ENCODE results near the gene ZBED3. TPM values are rescaled to one million over a fixed set of nuclear protein-coding genes. Genes with fewer than 3 reads are reported as not detected.

The ZBED3 gene
- total and polyA plus RNA-seq, 2 of the 8 experiments (the other 6 are each of a cell fraction or from before 2014, with no cell fraction given), result 7.9 to 9.4 TPM

DNA sequence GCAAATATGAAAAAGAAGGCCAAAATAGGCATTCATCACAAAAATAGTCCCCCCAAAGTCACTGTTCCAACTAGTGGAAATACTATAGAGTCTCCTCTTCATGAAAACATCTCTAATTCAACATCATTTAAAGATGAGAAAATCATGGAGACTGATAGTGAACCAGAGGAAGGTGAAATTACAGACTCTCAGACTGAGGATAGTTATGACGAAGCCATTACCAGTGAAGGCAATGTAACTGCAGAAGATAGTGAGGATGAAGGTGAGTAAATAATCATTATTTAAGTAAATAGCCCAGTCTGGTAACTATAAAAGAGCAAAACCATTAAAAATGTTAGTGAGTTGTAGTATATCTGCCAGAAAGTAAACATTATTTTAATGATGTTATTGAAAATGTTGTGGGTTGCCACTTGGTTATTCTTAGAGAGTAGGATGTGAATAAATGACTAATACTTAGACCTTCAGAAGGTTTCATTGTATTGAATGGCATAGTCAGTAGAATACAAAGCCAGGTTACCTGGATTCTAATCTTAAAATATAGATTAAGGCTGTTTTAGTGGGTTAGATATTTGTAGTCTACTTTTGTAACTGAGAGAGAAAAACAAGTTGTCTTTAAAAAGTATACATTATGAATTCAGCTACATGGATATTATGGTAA, 40.5 kb downstream of the ZBED3 start:
- H3K23me2 ChIP-seq (ENCODE audit: low read depth, low read length), result no peaks in the 10 kb centered on the region
- 95% methylated on average over 1 of the region's 1 CpG; no CpG with 5 or more reads in 1 of the 2 experiments for WGBS, 2 experiments (ENCODE audit: extremely low coverage in 1 of 2, insufficient coverage in 1 of 2, insufficient read length in 1 of 2, insufficient replicate concordance in 2 of 2, low coverage in 1 of 2, low lambda C conversion rate in 2 of 2, missing lambda C conversion rate in 1 of 2)
- no peak overlapping the region for H3K4me3 ChIP-seq (ENCODE audit: extremely low read depth in 1 of 4, insufficient read depth in 2 of 4, low read depth in 3 of 4, low read length in 4 of 4)
- H3K79me2 ChIP-seq (ENCODE audit: control insufficient read depth in 1 of 2, insufficient read depth in 2 of 2, low read length in 2 of 2), result no peaks in the 10 kb centered on the region
- H3K4me1 ChIP-seq (replicated peaks in 1 of 4; ENCODE audit: control insufficient read depth in 3 of 4, insufficient read depth in 4 of 4, low read length in 3 of 4), result no peaks in the 10 kb centered on the region
- H3K27ac ChIP-seq (ENCODE audit: low read depth, low read length), result no peak overlapping the region
- H3K4me2 ChIP-seq (ENCODE audit: insufficient read depth in 1 of 2, low read depth in 2 of 2, low read length in 2 of 2), result no peak overlapping the region
- H4K8ac ChIP-seq (ENCODE audit: extremely low read depth, insufficient read depth, low read length), result no peak overlapping the region
- POLR2A ChIA-PET (ENCODE audit: partially characterized antibody), result no interaction called here
- FAIRE-seq, result no peak
- no peak for DNase-seq (ENCODE audit: low read depth in 1 of 2, low spot score in 2 of 2)
- no peak overlapping the region for H3K9ac ChIP-seq (replicated peaks in 1 of 4; ENCODE audit: extremely low read depth in 1 of 4, low read depth in 3 of 4, low read length in 3 of 4)
- H3K56ac ChIP-seq (replicated peaks; ENCODE audit: insufficient read length, low read depth, low read length), result no peak overlapping the region
- no peak overlapping the region for H3K18ac ChIP-seq (ENCODE audit: extremely low read depth, low read length)
- no peak overlapping the region for H2AK5ac ChIP-seq (ENCODE audit: low read depth, low read length)
- peaks cover 0 to 2% of the 10 kb centered on the region in 2 experiments; a peak in 1 of 4 replicates for H3K9me3 ChIP-seq (ENCODE audit: insufficient read depth in 2 of 2, low read depth in 1 of 2, low read length in 1 of 2)
- no peak for TF ChIP-seq JUND (IDR thresholded peaks at IDR 0.05; ENCODE audit: low read length)
- no peak for TF ChIP-seq RBBP5 (IDR thresholded peaks at IDR 0.05; ENCODE audit: borderline replicate concordance, low read depth, low read length)
- no peak for TF ChIP-seq RFX5 (IDR thresholded peaks at IDR 0.05; ENCODE audit: borderline replicate concordance, low read depth, low read length)
- no peak for TF ChIP-seq CHD2 (IDR thresholded peaks at IDR 0.05; ENCODE audit: low read length)
- TF ChIP-seq RAD21 (IDR thresholded peaks at IDR 0.05 in 1 of 2, conservative IDR thresholded peaks at IDR 0.05 in 1 of 2; ENCODE audit: low read depth in 2 of 2, low read length in 2 of 2), result no peak
- no peak for TF ChIP-seq POLR2A (IDR thresholded peaks at IDR 0.05; ENCODE audit: control extremely low read depth in 1 of 2, low read depth in 2 of 2, low read length in 2 of 2)
- TF ChIP-seq FOSL1 (IDR thresholded peaks at IDR 0.05; ENCODE audit: insufficient read depth, low read depth, low read length), result no peak
- no peak for TF ChIP-seq HDAC6 (IDR thresholded peaks at IDR 0.05; ENCODE audit: low read depth, low read length)
- no peaks in the 10 kb centered on the region for H4K20me1 ChIP-seq (replicated peaks in 1 of 2; ENCODE audit: control insufficient read depth in 1 of 2, insufficient read depth in 2 of 2, low read length in 2 of 2)
- H2BK120ac ChIP-seq (replicated peaks; ENCODE audit: low read depth, low read length), result no peak overlapping the region
- CTCF ChIA-PET (ENCODE audit: partially characterized antibody), result no interaction called here
- peaks cover 0 to 22% (median 5%) of the 10 kb centered on the region in 4 experiments; a peak in 2 of 8 replicates for H3K36me3 ChIP-seq (ENCODE audit: control insufficient read depth in 2 of 4, insufficient read depth in 4 of 4, low read length in 3 of 4)
- H3K14ac ChIP-seq (ENCODE audit: insufficient read length), result no peak overlapping the region
- no peaks in the 10 kb centered on the region for H3K79me1 ChIP-seq (ENCODE audit: low read depth, low read length)
- H3K27me3 ChIP-seq (replicated peaks in 1 of 4; ENCODE audit: control insufficient read depth in 3 of 4, extremely low read depth in 1 of 4, insufficient read depth in 3 of 4, low read length in 3 of 4), result no peaks in the 10 kb centered on the region
- H4K5ac ChIP-seq (ENCODE audit: insufficient read length, low read depth, low read length), result no peak overlapping the region
- H2AFZ ChIP-seq (ENCODE audit: low read length), result no peak overlapping the region
- H2BK12ac ChIP-seq (ENCODE audit: low read depth, low read length), result no peak overlapping the region
- H2BK5ac ChIP-seq (ENCODE audit: low read depth, low read length), result no peak overlapping the region
- H4K91ac ChIP-seq (replicated peaks; ENCODE audit: insufficient read length, low read length), result no peak overlapping the region
- H2BK15ac ChIP-seq (ENCODE audit: low read length), result no peak overlapping the region
- H2BK20ac ChIP-seq (ENCODE audit: low read length), result no peak overlapping the region
- no peak overlapping the region for H3K4ac ChIP-seq (replicated peaks; ENCODE audit: insufficient read length, low read depth, low read length)
- H3K23ac ChIP-seq (ENCODE audit: insufficient read length), result no peak overlapping the region
